Skeletal muscle tissue (tissue), 4 donors: Measurements from ENCODE around the gene C20orf144. TPM values are rescaled to one million over a fixed set of nuclear protein-coding genes. Genes with fewer than 3 reads are reported as not detected.

ENCODE experiments used
- H3K27ac ChIP-seq: one replicate; pipeline ENCODE4 v1.7.0; 2013; ENCODE audit warnings: mild to moderate bottlenecking, low read depth, low read length, inconsistent platforms
- H3K27me3 ChIP-seq, 3 donors: one replicate each; pipeline ENCODE4 v1.7.0; 2013; ENCODE audit warnings: low read length in 3 of 3; ENCODE audit not compliant: control insufficient read depth in 3 of 3, insufficient read depth in 3 of 3
- H3K36me3 ChIP-seq, 3 donors: one replicate each; pipeline ENCODE4 v1.7.0; 2013; ENCODE audit warnings: low read length in 3 of 3; ENCODE audit not compliant: control insufficient read depth in 3 of 3, insufficient read depth in 3 of 3
- H3K4me1 ChIP-seq, 3 donors: one replicate each; pipeline ENCODE4 v1.7.0; 2013; ENCODE audit warnings: low read length in 3 of 3, mild to moderate bottlenecking in 3 of 3; ENCODE audit not compliant: control insufficient read depth in 3 of 3, insufficient read depth in 3 of 3
- H3K4me3 ChIP-seq, 3 donors: one replicate each; pipeline ENCODE4 v1.7.0; 2013; ENCODE audit warnings: low read length in 3 of 3
- H3K9ac ChIP-seq, 3 donors: one replicate each; pipeline ENCODE4 v1.7.0; 2013; ENCODE audit warnings: low read length in 3 of 3, mild to moderate bottlenecking in 3 of 3, moderate library complexity in 2 of 3, low read depth in 1 of 3
- H3K9me3 ChIP-seq, 3 donors: one replicate each; pipeline ENCODE4 v1.7.0; 2013; ENCODE audit warnings: low read length in 3 of 3; ENCODE audit not compliant: control insufficient read depth in 3 of 3
- total RNA-seq: library from RNA; depleted of rRNA; stranded (reverse); fragments of >200 nt; gene quantifications from one replicate; pipeline ENCODE4 v1.2.3, GENCODE V29; 2014
- donor health status: Osteomylitis.

The C20orf144 gene
- total RNA-seq, 1 donor from 2014 or later, result not detected

DNA sequence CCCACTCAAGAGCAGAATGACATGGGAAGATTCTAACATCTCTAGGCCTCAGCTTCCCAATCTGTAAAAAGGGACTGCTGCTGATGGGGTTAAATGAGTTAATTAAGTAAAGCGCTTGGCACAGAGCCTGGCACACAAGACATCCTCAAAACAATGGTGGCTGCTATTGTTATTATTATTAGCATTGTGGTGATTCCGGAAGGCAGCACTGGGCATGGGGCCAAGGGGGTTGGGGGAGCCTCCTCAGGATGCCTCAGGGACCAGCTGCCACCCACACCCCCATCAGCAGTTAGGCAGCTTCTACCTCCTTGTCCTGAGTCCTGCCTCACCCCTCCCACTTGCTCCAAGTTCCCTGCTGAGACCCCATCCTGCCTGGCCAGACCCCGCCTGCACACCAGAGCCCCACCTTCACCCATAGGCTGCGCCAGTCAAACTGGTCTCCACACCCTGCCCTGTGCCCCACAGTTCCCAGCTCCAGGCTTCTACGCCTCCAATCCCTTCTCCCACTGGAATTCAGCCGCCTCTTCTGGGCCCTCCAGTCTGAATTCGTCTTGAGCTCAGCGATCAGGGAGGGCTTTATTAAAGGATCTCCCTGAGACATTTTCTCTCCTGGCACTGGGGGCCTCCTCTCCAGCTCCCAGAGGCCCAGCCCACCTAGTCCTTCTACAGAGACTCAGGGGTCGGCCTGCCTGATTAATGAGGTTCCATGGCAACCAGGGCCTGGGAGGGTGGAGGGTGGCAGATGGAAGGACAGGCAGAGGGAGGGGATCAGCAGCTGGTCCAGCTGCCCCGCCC is 22.6 kb downstream of the C20orf144 start:
- Histone ChIP-seq H3K27ac (no peak overlapping the region), H3K9me3 (no peaks in the 10 kb centered on the region), H3K36me3 (no peaks in the 10 kb centered on the region), H3K4me3 (no peak overlapping the region), H3K27me3 (no peaks in the 10 kb centered on the region), H3K4me1 (peaks cover 12 to 21% (median 19%) of the 10 kb centered on the region in 3 donors), H3K9ac (no peak overlapping the region)

DNA sequence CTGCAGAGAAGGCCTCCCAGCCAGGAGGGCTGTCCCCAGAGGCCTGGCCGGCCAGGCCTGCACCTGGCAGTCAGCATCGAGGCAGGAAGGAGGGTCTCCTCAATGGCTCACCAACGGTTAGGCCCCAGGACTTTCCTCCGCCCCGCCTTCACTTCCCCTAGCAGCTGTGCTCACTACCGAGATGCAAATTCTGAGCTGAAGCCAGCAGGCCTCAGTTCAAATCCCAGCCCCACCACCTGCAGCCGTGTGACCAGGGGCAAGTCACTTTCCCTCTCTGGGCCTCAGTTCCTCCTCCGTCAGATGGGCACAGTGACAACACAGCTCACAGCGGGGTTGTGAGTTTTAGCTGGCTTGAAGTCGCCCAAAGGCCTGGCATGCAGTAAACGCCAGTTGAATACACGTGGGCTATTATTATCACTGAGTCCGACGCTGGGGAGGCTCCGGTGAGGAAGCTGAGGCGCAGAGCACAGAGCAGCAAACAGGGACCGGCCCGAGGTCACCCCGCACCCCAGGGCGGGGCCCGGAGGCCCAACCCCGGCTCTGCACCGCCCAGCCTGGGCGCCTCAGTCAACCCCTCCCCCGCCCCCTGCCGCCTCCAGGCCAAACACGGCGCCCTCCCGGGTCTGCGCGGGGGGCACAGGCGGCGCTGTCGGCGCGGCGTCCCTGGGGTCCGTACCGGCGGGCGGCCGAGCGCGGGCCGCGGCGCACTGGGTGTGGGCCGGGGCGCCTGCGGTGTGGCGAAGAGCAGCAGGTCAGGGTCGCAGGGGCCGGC is 23.4 kb downstream of the C20orf144 start:
- Histone ChIP-seq H3K27ac (no peak overlapping the region), H3K9me3 (no peaks in the 10 kb centered on the region), H3K36me3 (no peaks in the 10 kb centered on the region), H3K9ac (no peak overlapping the region), H3K27me3 (no peaks in the 10 kb centered on the region), H3K4me3 (peak overlapping the region in 2 of 3 donors; percentile 12 to 45), H3K4me1 (peaks cover 12 to 21% (median 19%) of the 10 kb centered on the region in 3 donors)

DNA sequence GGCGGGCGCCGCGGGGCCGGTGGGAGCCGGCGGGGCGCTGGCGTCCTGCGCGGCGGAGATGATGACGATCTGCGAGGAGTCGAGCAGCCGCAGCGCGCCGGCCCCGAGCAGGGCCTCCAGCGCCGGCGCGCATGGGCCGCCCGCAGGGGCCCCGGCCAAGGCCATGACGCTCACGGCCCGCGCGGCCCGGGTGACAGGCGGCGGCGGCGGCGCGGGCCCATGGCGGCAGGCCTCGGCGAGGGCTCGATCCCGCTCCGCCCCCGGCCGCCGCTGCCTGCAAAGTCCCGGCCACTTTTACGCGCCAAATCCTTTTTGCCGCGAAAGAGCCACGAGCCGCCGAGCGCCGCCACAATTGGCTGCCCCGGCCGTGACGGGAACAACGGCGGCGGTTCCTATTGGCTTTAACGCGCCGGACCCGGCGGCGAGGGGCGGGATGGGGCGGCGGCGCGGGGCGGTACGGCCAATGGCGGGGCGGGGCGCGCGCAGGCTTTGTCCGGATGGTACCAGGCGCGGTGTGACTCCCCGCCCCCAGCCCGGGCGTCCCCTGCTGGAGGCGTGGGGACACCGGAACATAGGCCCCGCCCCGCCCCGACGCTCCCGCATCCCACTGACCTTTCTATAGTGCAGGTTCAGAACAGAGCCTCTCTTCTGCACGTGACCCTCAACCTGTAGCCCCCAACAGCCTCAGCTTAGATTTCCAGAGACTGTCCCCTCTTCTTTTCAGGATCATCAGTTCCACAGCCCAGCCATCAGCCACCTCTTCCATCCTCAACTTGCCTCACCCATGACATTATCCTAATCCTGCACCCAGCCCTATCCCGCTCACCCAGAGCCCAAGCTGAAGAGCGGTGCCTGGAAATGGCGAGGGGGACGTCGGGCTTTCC is 24.2 kb downstream of the C20orf144 start, which contains the start of gene E2F1:
Gene E2F1, minus strand, starts transcription at position 286 of the 884 bp plus-strand sequence. Its CDS starts 121 bp downstream, at position 165.
- no peak within 1 kb of the TSS for H3K27ac ChIP-seq
- no peaks in the 10 kb centered on the region for H3K9me3 ChIP-seq
- H3K9ac ChIP-seq, result peak within 1 kb of the TSS in 1 of 3 donors; percentile 40
- peak within 1 kb of the TSS; percentile 67 to 76 (median 72) for H3K4me3 ChIP-seq
- no peaks in the 10 kb centered on the region for H3K27me3 ChIP-seq
- H3K4me1 ChIP-seq, result peaks cover 12 to 21% (median 19%) of the 10 kb centered on the region in 3 donors
- no peaks in the 10 kb centered on the region for H3K36me3 ChIP-seq

DNA sequence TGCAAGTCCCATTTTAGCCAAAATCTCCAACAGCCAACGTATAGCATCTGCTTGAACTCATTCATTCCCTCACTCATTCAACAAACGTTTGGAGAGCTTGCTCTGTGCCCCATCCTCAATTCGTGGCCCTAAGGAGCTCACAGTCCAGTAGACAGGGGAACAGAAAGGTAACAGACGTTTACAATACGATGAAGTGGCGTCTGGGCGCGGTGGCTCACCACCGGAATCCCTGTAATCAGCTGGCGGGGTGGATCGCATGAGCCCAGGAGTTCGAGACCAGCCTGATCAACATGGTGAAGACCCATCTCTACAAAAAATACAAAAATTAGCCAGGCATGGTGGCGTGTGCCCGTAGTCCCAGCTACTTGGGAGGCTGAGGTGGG is 24.8 kb downstream of the C20orf144 start:
- peak overlapping the region; percentile 67 to 76 (median 72) for H3K4me3 ChIP-seq
- peak overlapping the region in 1 of 3 donors; percentile 40 for H3K9ac ChIP-seq
- H3K9me3 ChIP-seq, result no peaks in the 10 kb centered on the region
- no peak overlapping the region for H3K27ac ChIP-seq
- no peaks in the 10 kb centered on the region for H3K36me3 ChIP-seq
- H3K4me1 ChIP-seq, result peaks cover 12 to 21% (median 19%) of the 10 kb centered on the region in 3 donors
- H3K27me3 ChIP-seq, result no peaks in the 10 kb centered on the region

DNA sequence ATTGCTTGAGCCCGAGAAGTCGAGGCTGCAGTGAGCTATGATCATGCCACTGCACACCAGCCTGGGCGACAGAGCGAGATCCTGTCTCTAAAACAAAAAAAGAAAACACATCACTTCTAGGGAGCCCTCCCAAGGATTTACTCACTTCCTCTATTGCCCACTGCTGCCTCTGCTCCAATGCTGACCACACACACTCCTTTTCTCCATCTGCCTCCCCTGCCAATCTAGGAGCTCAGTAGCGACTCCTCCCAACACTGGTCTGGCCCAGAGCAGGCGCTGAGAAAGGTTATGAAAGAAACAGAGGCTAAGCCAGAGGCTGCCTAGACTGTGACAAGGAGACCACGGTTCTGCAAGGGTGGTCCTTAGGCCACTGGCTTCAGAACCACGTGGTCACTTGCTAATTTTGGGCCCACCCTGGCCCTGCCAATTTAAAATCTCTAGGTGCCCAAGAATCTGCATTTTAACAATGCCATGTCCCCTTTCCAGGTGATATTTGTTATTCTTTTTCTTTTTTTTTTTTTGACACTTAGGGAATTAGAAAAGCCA is 25.3 kb downstream of the C20orf144 start:
- Histone ChIP-seq H3K27me3 (no peaks in the 10 kb centered on the region), H3K27ac (no peak overlapping the region)

DNA sequence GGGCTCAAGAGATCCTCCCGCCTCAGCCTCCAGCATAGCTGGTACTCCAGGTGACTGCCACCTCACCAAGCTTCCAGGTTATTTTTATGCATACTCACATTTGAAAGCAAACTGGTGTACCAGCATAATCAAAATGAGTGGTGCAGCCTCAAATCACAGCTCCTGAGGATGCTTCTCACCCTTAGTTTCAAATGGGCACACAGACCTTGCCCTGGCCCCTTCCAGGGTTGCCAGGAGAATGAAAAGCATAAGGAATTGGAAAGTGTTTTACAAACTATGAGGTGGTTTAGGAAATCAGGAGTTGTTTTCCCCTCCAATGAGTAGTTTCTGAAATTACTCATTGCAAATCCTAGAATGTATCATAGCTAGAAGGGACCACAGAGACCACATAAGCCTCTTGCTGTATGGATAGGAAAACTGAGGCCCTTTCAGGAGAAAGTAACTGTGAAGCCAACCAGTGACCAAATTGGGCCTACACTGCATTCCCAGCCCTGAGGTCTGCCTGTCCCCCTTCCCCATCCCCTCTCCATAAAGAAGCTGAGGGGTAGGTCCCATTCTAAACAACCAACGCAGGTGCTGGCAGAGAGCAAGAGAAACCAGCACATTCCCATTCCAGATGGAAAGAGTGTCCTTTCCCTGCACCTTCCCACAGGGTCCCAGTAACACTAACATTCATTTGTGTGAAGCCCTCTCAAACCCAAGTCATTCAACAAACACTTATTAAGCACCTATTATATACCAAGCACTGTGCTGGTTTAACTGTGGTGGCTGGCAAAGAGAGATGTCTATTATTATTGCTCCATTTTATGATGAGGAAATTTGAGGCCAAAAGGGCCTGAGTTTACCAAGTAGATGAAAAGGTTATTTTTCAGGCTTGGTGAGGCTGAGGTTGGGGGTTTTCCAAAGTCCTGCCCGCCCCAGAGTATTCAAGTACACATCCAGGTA is 26.1 kb downstream of the C20orf144 start:
- Histone ChIP-seq H3K9me3 (no peaks in the 10 kb centered on the region), H3K27me3 (no peaks in the 10 kb centered on the region), H3K27ac (no peak overlapping the region)

More for the DNA sequence above, 25.3 kb downstream of the C20orf144 start:
- Histone ChIP-seq H3K4me3 (no peak overlapping the region), H3K4me1 (peaks cover 12 to 21% (median 19%) of the 10 kb centered on the region in 3 donors), H3K9ac (no peak overlapping the region), H3K36me3 (no peaks in the 10 kb centered on the region), H3K9me3 (no peaks in the 10 kb centered on the region)

DNA sequence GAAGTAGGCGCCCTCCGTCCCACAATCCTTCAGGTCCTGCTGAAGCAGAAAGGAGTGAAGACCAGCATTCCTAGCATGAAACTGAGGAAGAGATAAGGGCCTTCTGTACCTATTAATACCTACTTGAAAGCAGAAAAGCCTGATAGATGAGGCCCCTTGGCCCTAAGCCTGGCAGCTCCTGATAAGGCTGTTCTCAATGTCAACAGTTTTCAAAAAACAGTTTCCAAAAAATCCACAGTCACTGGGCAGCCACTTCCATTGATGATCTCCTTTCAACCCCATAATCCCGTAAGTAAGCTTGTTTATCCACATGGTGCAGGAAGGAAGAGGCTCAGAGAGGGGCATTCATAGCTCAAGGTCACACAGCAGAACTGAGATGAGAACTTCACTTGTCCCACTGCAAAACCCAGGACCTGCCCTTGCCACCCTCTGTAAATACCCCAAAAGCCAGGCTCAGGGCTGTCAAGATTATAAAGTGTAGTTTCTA is 26.9 kb downstream of the C20orf144 start:
- no peak overlapping the region for H3K4me3 ChIP-seq
- H3K4me1 ChIP-seq, result peaks cover 12 to 19% (median 19%) of the 10 kb centered on the region in 3 donors
- H3K27ac ChIP-seq, result no peak overlapping the region
- H3K27me3 ChIP-seq, result no peaks in the 10 kb centered on the region
- H3K9ac ChIP-seq, result no peak overlapping the region
- H3K36me3 ChIP-seq, result no peaks in the 10 kb centered on the region
- H3K9me3 ChIP-seq, result no peaks in the 10 kb centered on the region

More for the DNA sequence above, 26.1 kb downstream of the C20orf144 start:
- peaks cover 12 to 21% (median 19%) of the 10 kb centered on the region in 3 donors for H3K4me1 ChIP-seq
- no peak overlapping the region for H3K4me3 ChIP-seq
- H3K9ac ChIP-seq, result no peak overlapping the region
- no peaks in the 10 kb centered on the region for H3K36me3 ChIP-seq

DNA sequence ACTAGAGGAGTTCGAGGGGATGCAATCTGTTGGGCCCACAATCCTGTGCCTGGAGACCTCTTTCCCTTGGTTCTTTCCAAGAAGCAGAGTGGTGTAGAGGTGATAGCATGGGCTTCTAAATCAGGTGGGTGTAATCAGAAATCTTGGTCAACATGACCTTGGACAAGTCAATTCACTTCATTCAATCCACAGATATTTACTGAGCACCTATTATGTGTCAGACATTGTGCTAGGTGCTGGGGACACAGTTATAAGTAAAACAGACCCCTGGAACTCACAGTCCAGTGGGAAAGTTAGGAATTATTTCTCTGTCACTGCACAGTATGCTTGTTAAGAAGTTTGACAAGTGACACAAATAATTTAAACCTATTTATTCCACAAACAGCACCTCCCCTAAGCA is 27.4 kb downstream of the C20orf144 start:
- no peak overlapping the region for H3K4me3 ChIP-seq
- H3K9ac ChIP-seq, result no peak overlapping the region
- no peaks in the 10 kb centered on the region for H3K36me3 ChIP-seq
- no peaks in the 10 kb centered on the region for H3K27me3 ChIP-seq
- H3K4me1 ChIP-seq, result peaks cover 13 to 19% (median 17%) of the 10 kb centered on the region in 3 donors
- H3K27ac ChIP-seq, result no peak overlapping the region
- H3K9me3 ChIP-seq, result no peaks in the 10 kb centered on the region
